Measurements from ENCODE around the gene CDK8.
"Not testable (repeated sequence)": the region's sequence is repeated elsewhere in the genome, so short reads cannot be mapped to it uniquely, and the experiment has no call there.

The CDK8 gene

DNA sequence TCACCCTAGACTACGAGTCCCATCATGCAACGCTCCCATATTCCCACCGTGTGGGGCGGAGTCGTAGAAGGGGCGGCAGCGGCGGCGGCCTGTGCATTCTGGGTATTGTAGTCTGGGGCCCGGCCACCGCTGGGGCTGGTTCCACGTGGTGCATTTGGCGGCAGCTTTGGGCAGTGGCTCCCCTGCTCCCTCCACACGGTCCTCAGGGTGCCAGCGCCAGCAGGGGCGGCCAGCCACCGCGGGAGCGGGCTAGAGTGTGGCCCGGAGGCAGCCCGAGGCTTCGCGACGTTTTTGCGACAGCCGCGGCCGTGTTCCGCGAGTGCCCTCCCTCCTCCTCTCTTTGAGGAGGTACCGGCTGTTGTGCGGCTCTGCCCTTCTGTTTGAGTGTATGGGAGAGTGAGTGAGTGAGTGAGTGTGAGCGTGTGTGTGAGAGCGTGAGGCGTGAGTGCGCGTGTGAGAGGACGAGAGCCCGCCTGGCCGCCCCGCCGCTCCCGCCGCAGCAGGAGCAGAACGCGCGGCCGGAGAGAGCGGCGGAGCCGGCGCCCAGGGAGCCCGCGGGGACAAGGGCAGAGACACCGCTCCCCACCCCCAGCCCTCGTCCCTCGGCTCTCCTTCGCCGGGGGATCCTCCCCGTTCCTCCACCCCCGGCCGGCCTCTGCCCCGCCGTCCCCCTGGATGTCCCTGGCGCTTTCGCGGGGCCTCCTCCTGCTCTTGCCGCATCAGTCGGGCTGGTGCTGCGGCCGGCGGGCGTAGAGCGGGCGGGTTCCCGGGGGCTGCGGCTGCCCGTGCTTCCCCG is at the start of gene CDK8:
Gene CDK8, plus strand, starts transcription at position 343 of the 796 bp plus-strand sequence. CDS start 513 bp downstream, outside the sequence.
- peak; percentile 85 for DNase-seq

DNA sequence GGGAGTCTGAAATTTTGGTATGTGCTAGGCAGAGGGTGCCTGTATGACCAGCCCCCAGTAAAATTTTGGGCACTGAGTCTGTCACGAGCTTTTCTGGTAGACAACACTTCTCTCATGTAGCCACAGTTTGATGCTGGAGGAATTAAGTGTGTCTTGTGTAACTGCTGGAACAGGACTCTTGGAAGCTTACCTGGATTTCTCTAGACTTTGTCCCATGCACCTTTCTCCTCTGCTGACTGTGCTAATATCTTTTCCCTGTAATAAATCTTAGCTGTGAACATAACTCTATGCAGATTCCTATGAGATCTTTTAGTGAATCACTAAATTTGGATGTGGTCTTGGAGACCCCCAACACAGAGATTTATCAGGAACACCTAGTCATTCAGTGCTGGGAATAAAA is 45.6 kb upstream of the CDK8 start:
- no peak for DNase-seq

DNA sequence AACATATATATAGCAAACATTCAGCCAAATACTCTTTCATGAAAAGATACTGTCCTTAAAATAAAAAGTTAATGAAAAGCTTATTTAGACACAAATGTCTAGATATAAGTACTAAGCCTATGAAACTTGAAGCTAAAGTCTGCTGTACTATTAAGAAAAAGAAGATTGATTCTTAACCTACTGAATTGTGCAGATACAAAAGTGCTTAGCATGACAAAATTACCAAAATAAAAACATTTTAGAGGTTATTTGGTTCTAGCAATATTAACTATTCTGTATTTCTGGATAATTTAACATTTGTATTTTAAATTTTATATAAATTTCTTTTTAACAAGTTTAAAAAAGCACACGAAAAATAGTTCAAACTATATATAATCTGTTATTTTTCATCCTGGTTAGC is 40.6 kb upstream of the CDK8 start:
- no peak for DNase-seq

GRCh38 chr13:26213982-26214381 is 39.9 kb upstream of the CDK8 start:
- no peak for DNase-seq

DNA sequence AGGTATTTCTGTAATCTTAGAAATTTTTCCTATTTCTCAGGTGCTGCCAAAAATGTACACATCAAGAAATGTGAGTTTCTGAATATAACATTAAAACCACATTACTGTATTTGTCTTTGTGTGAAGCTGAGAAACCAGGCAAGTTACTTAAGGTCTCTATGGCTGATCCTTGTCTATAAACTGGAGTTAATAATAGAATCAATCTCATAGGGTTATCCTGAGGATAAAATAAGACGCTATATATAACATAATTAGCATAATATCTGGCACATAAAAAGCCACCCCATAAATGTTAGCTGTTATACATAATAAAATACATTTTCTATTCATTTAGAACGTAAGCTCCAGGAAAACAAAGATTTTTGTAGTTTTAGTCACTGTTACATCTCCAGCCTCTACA is 37.9 kb upstream of the CDK8 start:
- no peak for DNase-seq

DNA sequence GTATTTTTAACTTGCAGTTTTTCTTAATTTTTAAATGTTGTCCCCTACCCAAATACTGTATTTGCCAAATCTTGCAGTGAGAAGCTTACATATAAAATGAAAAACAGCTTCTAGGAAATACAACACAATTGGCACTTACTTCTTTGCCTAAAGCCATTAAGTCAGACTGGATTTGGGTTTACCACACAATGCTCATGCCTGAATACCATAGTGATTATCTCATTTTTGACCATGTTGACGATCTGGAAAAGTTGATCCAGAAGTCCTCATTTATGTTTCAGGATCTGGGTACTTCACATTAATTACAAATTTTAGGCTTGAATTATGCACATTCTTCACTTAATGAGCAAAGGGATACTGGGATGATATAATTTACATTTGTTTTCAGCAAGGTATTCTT is 34.2 kb upstream of the CDK8 start:
- DNase-seq, result no peak

GRCh38 chr13:26220575-26220974 is 33.4 kb upstream of the CDK8 start:
- DNase-seq, result no peak

GRCh38 chr13:26221399-26221720 is 32.6 kb upstream of the CDK8 start:
- no peak for DNase-seq

- DNase-seq, result peak; percentile 98
Measured at GRCh38 chr13:26221721-26222519, 32.0 kb upstream of the CDK8 start, which contains the start of gene RNF6. Gene RNF6, minus strand, starts transcription at chr13:26222314. Its CDS starts 2,665 bp downstream, at chr13:26219649.

DNA sequence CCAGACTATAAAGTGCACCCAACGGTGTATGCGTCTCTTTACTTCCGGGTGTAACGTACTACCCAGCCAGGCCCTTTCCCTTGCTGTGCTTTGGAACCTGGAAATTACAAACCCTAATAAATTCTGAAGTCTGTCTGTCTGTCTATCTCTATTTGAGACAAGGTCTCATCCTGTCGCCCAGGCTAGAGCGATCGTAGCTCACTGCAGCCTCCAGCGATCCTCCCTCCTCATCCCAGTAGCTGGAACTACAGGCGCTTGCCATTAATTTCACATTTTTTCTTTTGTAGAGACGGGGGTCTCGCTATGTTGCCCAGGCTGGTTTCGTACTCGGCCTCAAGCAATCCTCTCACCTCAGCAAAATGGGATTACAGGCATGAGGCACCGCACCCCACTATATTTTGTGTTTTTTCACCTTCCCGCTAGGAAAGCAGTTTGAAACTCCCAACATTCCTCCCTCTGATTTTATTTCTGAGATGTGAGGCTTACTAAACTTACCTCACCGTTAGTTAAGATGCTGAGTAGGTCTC is 31.3 kb upstream of the CDK8 start:
- DNase-seq, result no peak

DNA sequence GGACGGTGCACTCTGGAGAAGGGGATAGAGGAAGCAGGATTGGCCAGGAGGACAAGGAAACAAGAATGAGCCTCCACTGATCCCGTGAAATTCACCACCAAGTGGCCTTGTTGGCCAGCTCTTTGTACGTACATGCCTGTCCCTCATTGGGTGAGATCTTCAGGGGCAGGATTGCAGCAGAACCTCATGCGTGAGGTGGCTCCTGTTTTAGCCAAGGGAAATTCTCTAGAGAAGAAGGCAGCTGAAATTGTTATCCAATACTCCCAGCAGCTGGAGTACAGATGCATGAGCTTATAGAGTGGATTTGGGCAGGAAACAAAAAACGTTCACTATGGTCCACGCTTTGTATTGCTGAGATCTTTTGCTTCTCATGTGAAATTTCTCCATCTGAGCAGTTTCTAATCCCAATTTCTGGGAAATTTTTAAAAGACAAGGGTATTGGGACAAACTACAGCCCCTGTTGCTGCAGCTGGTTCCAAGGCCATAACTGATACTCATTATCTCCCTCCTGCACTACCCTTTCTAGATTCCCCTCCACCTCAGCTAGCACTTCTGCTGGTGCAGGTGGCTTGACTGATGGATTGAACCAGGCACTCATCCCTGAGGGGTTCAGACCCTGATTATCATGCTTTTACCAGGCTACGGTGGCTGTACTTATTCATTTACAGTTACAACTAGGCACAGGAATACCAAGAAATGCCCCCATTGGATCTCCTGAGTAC is 27.9 kb upstream of the CDK8 start:
- no peak for DNase-seq

GRCh38 chr13:26227166-26227971 is 26.6 kb upstream of the CDK8 start:
- DNase-seq, result no peak

GRCh38 chr13:26228096-26228495 is 25.8 kb upstream of the CDK8 start:
- no peak for DNase-seq

- no peak for DNase-seq
Measured at GRCh38 chr13:26229080-26229615, 24.8 kb upstream of the CDK8 start.

- no peak for DNase-seq
Measured at GRCh38 chr13:26230703-26231102, 23.2 kb upstream of the CDK8 start.

DNA sequence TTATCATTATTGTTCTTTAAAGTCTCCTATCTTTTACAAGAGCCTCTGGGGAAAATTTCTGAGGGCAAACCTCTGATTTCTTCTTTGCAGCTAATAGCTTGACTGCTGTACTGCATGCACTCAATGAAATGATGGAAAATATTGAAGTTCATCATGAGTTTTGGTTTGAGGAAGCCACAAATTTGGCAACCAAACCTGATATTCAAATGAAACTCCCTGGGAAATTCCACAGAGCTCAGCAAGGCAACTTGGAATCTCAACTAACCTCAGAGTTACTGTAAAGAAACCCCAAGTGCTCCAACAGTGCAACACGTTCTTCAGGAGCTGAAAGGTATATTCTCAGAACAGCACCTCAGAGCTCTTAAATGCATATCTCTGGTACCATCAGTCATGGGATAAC is 17.6 kb upstream of the CDK8 start:
- DNase-seq, result no peak

DNA sequence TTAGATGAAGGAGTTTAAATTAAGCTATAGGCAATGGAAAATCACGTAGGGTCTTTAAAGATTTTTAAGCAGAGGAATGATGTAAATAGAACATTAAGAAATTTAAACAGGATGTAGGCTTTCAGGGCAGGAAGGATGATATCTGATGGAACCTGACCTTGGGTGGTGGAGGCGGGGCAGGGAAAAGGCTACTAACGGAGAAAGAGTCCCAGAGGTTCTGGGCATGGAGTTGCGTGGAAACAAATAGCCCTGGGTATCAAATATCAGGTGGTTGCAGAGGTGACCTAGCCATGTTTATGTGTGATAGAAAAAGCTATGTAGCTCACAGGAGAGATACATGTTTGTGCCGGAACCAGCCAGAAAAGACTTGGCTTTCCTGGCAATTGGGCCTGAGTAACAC is 7.8 kb upstream of the CDK8 start:
- DNase-seq, result no peak

DNA sequence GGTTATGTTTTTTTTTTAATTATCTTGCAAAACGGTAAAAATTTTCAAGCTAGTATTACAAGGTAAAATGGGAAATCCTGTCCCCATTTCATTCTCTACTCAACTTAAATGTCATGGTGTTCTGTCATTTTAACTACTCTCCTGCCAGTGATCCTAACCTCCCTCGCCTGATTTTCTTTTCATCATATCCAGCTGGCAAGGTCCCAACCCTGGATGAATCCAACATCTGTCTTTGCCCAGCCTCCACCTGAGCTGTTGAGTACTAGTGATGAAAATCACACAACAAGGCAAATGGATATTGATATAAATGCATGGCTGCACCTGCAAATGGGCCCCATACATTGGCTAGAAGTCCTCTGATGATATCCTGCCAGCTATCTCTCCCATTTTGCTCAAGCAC is 6.9 kb upstream of the CDK8 start:
- DNase-seq, result no peak

DNA sequence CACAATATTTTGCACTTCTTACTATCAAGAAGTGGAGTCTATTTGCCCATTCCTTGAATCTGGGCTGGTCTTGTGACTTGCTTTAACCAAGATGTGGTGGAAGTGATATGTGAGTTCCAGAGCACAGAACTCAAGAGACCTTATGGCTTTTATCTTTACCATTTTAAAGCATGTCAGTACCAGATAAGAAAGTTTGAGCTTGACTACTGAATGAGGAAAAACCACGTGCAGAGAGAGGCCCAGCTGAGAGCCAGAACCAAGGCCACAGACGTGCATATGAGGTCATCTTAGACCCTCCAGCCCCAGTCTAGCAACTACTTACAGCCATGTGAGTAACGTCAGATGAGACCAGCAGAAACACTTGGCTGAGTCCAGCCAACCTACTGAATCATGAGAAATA is 6.3 kb upstream of the CDK8 start:
- DNase-seq, result no peak

DNA sequence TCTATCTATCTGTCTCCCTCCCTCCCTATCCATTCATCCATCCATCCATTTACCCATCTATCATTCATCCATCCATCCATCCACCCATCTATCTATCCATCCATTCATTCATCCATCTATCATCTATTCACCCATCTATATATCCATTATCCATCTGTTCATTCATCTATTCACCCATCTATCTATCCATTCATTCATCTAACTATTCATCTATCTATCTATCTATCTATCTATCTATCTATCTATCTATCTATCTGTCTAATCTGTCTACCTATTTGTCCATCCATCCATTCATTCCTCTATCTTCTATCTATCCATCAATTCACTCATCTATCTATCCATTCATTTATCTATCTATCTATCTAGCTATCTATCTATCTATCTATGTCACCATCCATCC is 4.4 kb upstream of the CDK8 start:
- DNase-seq, result no peak

- DNase-seq, result not testable (repeated sequence)
Measured at GRCh38 chr13:26252006-26252405, 1.9 kb upstream of the CDK8 start.

GRCh38 chr13:26253262-26253786 is 605 bp upstream of the CDK8 start:
- no peak for DNase-seq

Measured in MV-4-11 (cell line).